Measurements from ENCODE around the gene KIAA0040.

DNA sequence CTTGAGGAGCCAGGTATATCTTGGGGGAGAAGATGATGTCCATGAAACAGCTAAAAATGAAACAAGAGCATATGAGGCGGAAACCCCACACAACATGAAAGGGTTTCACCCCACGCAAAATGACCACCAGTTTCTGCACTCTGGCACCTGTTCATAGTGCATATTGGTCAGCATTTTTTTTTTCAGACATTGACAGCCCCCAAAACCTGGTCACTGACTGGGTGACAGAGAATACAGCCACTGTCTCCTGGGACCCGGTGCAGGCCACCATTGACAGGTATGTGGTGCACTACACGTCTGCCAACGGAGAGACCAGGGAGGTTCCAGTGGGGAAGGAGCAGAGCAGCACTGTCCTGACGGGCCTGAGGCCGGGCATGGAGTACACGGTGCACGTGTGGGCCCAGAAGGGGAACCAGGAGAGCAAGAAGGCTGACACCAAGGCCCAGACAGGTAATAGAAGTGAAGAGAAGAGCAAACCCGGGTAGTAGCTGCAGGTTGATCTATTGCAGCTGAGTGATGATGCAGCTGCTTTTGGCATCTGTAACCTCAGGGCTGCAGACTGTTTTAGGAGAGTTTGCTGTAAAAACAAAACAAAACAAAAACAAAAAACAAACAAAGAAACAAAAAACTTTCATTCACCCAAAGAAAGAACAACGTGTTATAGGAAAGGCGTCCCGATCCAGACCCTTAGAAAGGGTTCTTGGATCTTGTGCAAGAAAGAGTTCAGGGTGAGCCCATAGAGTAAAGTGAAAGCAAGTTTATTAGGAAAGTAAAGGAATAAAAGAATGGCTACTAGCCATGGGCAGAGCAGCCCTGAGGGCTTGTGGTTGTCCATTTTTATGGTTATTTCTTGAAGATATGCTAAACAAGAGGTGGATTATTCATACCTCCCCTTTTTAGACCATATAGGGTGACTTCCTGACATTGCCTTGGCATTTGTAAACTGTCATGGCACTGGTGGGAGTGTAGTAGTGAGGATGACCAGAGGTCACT is 73.9 kb downstream of the KIAA0040 start:
- TF ChIP-seq, protein P1, sequence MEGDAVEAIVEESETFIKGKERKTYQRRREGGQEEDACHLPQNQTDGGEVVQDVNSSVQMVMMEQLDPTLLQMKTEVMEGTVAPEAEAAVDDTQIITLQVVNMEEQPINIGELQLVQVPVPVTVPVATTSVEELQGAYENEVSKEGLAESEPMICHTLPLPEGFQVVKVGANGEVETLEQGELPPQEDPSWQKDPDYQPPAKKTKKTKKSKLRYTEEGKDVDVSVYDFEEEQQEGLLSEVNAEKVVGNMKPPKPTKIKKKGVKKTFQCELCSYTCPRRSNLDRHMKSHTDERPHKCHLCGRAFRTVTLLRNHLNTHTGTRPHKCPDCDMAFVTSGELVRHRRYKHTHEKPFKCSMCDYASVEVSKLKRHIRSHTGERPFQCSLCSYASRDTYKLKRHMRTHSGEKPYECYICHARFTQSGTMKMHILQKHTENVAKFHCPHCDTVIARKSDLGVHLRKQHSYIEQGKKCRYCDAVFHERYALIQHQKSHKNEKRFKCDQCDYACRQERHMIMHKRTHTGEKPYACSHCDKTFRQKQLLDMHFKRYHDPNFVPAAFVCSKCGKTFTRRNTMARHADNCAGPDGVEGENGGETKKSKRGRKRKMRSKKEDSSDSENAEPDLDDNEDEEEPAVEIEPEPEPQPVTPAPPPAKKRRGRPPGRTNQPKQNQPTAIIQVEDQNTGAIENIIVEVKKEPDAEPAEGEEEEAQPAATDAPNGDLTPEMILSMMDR (IDR thresholded peaks at IDR 0.05; ENCODE audit: low read depth, low read length, missing input control) = no peak
- TF ChIP-seq RXRA (IDR thresholded peaks at IDR 0.05) = no peak
- no peak for TF ChIP-seq SP1 (IDR thresholded peaks at IDR 0.05)
- TF ChIP-seq TAF1 (conservative IDR thresholded peaks at IDR 0.05) = no peak
- TF ChIP-seq, protein P2, sequence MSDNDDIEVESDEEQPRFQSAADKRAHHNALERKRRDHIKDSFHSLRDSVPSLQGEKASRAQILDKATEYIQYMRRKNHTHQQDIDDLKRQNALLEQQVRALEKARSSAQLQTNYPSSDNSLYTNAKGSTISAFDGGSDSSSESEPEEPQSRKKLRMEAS (IDR thresholded peaks at IDR 0.05) = no peak
